Fibroblast of mammary gland (primary cell): ENCODE measurements around the gene TMEM131.

Experiments used
- DNase-seq: peaks from one replicate; pipeline ENCODE4 v3.0.0-alpha.2; 2010; ENCODE audit warnings: low read depth
- H3K4me3 ChIP-seq: 2 replicates; pipeline ENCODE4 v1.5.1; 2011; ENCODE audit warnings: low read depth, mild to moderate bottlenecking, low read length, moderate library complexity; ENCODE audit not compliant: control insufficient read depth
- TF ChIP-seq, protein P1 (sequence below): conservative IDR thresholded peaks from 2 replicates; pipeline ENCODE4 v1.5.1; 2011; ENCODE audit warnings: low read depth, low read length, inconsistent platforms; ENCODE audit not compliant: control insufficient read depth, insufficient read depth

The TMEM131 gene

DNA sequence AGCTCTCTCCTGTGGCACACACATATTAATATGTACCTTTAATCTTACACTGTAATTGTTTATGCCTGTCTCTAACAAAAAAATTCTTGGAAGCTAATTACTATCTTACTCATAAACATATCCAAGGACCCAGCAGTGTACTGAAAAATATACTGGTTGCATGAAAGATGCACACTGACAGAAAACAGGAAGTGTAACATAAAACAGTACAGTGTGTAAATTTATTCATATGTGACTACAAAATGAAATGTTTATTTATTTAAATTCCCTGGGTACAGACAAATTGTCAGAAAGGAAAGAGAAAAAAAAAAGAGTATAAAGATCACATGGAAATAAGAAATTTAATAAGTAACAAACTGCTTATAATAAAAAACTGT, 28.5 kb downstream of the TMEM131 start:
- H3K4me3 ChIP-seq = no peak overlapping the region
- TF ChIP-seq, protein P1, sequence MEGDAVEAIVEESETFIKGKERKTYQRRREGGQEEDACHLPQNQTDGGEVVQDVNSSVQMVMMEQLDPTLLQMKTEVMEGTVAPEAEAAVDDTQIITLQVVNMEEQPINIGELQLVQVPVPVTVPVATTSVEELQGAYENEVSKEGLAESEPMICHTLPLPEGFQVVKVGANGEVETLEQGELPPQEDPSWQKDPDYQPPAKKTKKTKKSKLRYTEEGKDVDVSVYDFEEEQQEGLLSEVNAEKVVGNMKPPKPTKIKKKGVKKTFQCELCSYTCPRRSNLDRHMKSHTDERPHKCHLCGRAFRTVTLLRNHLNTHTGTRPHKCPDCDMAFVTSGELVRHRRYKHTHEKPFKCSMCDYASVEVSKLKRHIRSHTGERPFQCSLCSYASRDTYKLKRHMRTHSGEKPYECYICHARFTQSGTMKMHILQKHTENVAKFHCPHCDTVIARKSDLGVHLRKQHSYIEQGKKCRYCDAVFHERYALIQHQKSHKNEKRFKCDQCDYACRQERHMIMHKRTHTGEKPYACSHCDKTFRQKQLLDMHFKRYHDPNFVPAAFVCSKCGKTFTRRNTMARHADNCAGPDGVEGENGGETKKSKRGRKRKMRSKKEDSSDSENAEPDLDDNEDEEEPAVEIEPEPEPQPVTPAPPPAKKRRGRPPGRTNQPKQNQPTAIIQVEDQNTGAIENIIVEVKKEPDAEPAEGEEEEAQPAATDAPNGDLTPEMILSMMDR = no peak
- no peak for DNase-seq

DNA sequence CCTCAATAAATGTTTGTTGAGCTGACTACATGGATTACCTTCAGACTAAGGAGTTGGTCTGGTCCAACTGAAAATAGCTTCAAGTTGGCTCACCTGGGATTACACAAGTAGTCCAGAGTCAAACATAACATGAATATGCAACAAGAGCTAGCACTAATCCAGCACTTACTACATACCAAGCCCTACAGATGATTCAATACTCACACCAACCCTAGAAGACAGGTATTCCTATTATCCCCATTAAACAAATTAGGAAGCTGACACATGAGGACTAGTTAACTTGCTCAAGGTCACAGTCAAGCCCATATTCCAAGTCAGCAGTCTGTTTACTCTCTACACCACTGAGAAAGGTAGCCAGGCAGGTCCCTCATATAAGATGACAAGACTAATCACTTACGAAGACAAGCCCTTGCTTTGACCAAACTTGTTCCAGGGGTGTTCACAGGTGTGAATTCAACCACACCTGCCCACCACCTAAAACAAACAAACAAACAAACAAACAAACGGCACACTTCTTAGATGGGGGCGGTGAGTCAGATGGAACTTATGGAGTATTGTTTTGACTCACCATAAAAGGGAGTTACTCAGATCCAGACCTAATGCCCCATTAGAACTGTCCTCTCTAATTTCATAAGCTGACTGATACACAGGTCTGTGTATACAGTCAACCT, 29.1 kb downstream of the TMEM131 start:
- TF ChIP-seq, protein P1 = no peak
- DNase-seq = peak; percentile 37
- no peak overlapping the region for H3K4me3 ChIP-seq

DNA sequence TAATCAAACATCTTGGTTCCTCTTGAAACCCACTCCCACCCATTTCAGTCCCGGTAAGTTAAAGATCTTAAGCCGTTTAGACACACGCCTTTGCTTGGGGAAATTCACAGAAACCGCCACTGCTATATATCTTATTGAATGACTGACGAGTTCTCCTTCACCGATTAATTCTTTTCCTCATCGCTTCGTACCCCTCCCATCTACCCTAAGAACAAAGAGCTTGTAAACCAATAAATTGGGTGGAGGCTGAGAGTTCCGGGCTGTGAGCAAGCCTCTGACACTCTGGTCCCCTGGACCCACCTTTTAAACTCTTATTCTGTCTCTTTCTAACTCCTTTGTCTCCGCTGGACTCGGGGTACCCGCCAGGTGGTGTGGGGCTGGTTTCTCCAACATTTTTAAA, 30.6 kb downstream of the TMEM131 start:
- DNase-seq = no peak
- TF ChIP-seq, protein P1 = no peak
- no peak overlapping the region for H3K4me3 ChIP-seq

DNA sequence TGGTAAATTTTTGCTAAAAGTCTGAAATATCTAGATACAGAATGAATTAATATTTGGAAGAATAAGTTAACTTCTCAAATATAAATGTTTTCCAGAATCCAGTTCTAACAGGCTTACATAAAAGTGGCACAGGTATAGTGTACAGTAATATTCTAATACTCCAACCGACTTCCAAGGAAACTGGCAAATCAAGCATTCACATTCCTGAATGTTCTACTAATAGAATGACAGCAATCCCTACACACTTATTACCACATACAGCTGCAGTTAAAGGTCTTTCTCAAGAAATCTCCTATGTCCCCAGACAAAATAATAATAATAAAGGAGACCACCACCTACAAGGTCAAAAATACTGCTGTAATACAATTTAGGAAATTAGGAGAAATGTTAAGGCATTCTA, 31.9 kb downstream of the TMEM131 start:
- H3K4me3 ChIP-seq = no peak overlapping the region
- TF ChIP-seq, protein P1 = no peak

DNA sequence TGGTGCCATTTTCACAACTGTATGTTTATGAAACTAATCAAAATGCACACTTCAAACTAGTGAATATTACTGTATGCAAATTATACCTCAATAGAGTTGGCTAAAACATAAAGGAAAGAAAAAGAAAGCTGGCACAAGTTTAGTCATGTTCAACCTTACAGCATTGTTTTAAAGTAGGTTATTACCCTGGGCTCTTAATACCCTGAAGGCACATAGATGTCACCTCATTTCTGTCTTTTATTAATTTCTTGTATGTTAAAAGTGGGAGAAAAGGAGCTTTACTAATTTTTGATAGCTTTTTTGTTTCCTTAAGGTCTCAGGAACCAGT, 32.7 kb downstream of the TMEM131 start:
- TF ChIP-seq, protein P1 = no peak
- no peak for DNase-seq
- H3K4me3 ChIP-seq = no peak overlapping the region

More for the DNA sequence above, 31.9 kb downstream of the TMEM131 start:
- DNase-seq = peak; percentile 19

DNA sequence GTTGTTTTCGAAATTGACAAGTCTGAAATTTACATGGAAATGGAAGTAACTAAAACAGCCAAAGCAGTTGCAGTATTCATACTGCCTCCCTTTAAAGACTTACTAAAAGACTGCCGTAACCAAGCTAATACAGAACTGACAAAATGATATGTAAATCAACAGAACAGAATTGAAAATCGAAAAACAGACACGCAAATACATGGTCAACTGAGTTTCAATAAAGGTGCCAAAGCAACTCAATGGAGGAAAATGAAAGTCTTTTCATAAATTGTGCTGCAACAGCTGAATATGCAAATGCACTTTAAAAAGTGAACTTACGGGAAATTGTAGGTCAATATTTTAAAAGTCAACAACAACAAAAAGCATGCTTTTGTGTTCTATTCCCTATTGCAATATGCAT, 34.2 kb downstream of the TMEM131 start:
- no peak overlapping the region for H3K4me3 ChIP-seq
- no peak for DNase-seq
- TF ChIP-seq, protein P1 = no peak

DNA sequence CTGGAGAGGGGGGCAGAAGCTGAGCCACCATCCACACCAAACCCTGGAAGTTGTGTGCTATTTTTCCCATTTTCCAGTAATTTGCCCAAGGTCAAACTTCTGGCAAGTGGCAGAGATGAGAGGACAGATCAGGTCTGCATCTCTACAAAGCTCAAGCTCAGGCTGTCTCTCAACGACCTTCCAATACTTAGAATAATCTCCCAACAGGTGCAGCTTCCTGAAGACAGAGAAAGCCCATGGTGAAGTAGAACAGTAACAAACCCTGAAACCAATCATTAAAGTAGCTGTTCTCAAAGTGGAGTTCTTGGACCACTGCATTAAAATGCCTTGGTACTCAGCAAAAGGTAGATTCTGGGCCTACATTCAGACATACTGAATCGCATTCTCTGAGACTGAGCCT, 37.6 kb downstream of the TMEM131 start:
- TF ChIP-seq, protein P1 = no peak
- H3K4me3 ChIP-seq = no peak overlapping the region
- DNase-seq = no peak
